Nephron progenitor cell (in vitro differentiated cells): ENCODE results near the gene DNER.
"Not testable (repeated sequence)": the region's sequence is repeated elsewhere in the genome, so short reads cannot be mapped to it uniquely, and the experiment has no call there.

Experiments
- DNase-seq: peaks from one replicate; pipeline ENCODE4 v3.0.0; 2021
- H3K27ac Mint-ChIP-seq: 2 replicates; pipeline ENCODE4 v1.8.0; 2021; ENCODE audit warnings: mild to moderate bottlenecking, moderate library complexity, mixed read lengths
- H3K27me3 Mint-ChIP-seq: 2 replicates; pipeline ENCODE4 v1.8.0; 2021; ENCODE audit warnings: mild to moderate bottlenecking, low read depth, mixed read lengths; ENCODE audit not compliant: poor library complexity
- H3K36me3 Mint-ChIP-seq: 2 replicates; pipeline ENCODE4 v1.8.0; 2021; ENCODE audit warnings: low read depth, mixed read lengths
- H3K4me1 Mint-ChIP-seq: 2 replicates; pipeline ENCODE4 v1.8.0; 2021; ENCODE audit warnings: mixed read lengths
- H3K4me3 Mint-ChIP-seq: 2 replicates; pipeline ENCODE4 v1.8.0; 2021; ENCODE audit warnings: mild to moderate bottlenecking, moderate library complexity, mixed read lengths
- H3K9me3 Mint-ChIP-seq: 2 replicates; pipeline ENCODE4 v1.8.0; 2021; ENCODE audit warnings: mild to moderate bottlenecking, moderate library complexity, mixed read lengths
- CTCF ChIP-seq: fragments of 200-600 bp; sonication (generic); IDR thresholded peaks from 2 replicates; pipeline ENCODE4 v1.5.0; 2021; ENCODE audit warnings: antibody characterized with exemption

DNER gene

GRCh38 chr2:229748950-229749349 lies 34.6 kb upstream of the DNER start:
- no peak overlapping the region for H3K27ac Mint-ChIP-seq

GRCh38 chr2:229742691-229743090 lies 28.3 kb upstream of the DNER start:
- not testable (repeated sequence) for H3K27ac Mint-ChIP-seq, H3K4me3 Mint-ChIP-seq, H3K27me3 Mint-ChIP-seq, H3K4me1 Mint-ChIP-seq, H3K36me3 Mint-ChIP-seq, DNase-seq
- peaks cover 55% of the 10 kb centered on the region for H3K9me3 Mint-ChIP-seq

More at GRCh38 chr2:229748950-229749349, 34.6 kb upstream of the DNER start:
- H3K9me3 Mint-ChIP-seq, result peaks cover 15% of the 10 kb centered on the region
- DNase-seq, result no peak
- no peak overlapping the region for H3K4me3 Mint-ChIP-seq
- peaks cover 15% of the 10 kb centered on the region for H3K4me1 Mint-ChIP-seq
- H3K27me3 Mint-ChIP-seq, result peaks cover 3% of the 10 kb centered on the region
- no peaks in the 10 kb centered on the region for H3K36me3 Mint-ChIP-seq
- TF ChIP-seq CTCF, result no peak

GRCh38 chr2:229740279-229740678 lies 25.9 kb upstream of the DNER start:
- no peaks in the 10 kb centered on the region for H3K4me1 Mint-ChIP-seq
- no peak overlapping the region for H3K27ac Mint-ChIP-seq
- peaks cover 69% of the 10 kb centered on the region for H3K9me3 Mint-ChIP-seq
- TF ChIP-seq CTCF, result no peak
- no peak overlapping the region for H3K4me3 Mint-ChIP-seq
- H3K36me3 Mint-ChIP-seq, result no peaks in the 10 kb centered on the region
- no peak for DNase-seq
- H3K27me3 Mint-ChIP-seq, result peaks cover 4% of the 10 kb centered on the region

GRCh38 chr2:229738024-229738625 lies 23.8 kb upstream of the DNER start:
- Mint-ChIP-seq H3K4me1 (no peaks in the 10 kb centered on the region), H3K36me3 (no peaks in the 10 kb centered on the region), H3K27ac (no peak overlapping the region), H3K4me3 (no peak overlapping the region), H3K9me3 (peaks cover 69% of the 10 kb centered on the region), H3K27me3 (peaks cover 8% of the 10 kb centered on the region)
- TF ChIP-seq CTCF, result no peak
- no peak for DNase-seq

GRCh38 chr2:229734410-229734809 lies 20.1 kb upstream of the DNER start:
- Mint-ChIP-seq H3K4me3 (no peak overlapping the region), H3K36me3 (no peaks in the 10 kb centered on the region), H3K9me3 (peaks cover 44% of the 10 kb centered on the region), H3K27me3 (peaks cover 10% of the 10 kb centered on the region), H3K4me1 (no peaks in the 10 kb centered on the region), H3K27ac (no peak overlapping the region)
- no peak for TF ChIP-seq CTCF
- DNase-seq, result no peak

- H3K4me1 Mint-ChIP-seq, result no peaks in the 10 kb centered on the region
- H3K27ac Mint-ChIP-seq, result no peak overlapping the region
- no peak for DNase-seq
- no peak overlapping the region for H3K4me3 Mint-ChIP-seq
- no peak for TF ChIP-seq CTCF
- peaks cover 10% of the 10 kb centered on the region for H3K27me3 Mint-ChIP-seq
- no peaks in the 10 kb centered on the region for H3K36me3 Mint-ChIP-seq
- H3K9me3 Mint-ChIP-seq, result peaks cover 37% of the 10 kb centered on the region
Measured at GRCh38 chr2:229733611-229734245, 19.4 kb upstream of the DNER start.
